Liver (tissue), 9 donors: Measurements from ENCODE around the gene FAM193A. TPM values are rescaled to one million over a fixed set of nuclear protein-coding genes. Genes with fewer than 3 reads are reported as not detected.

Experiments used
- DNase-seq: peaks from one replicate; pipeline ENCODE4 v3.0.0-alpha.2; 2017; ENCODE audit warnings: low spot score
- H3K27ac ChIP-seq, 2 donors: one replicate each; pipeline ENCODE4 v1.7.0; 2013; ENCODE audit warnings: inconsistent platforms in 2 of 2, low read length in 2 of 2, control low read depth in 1 of 2, low read depth in 1 of 2, mild to moderate bottlenecking in 1 of 2
- H3K27me3 ChIP-seq, 4 donors: one replicate each; pipeline versions ENCODE4 v1.6.1 to v1.7.0; 2013; ENCODE audit warnings: low read length in 3 of 4, inconsistent platforms in 1 of 4, mild to moderate bottlenecking in 1 of 4, moderate library complexity in 1 of 4; ENCODE audit not compliant: control insufficient read depth in 4 of 4, insufficient read depth in 4 of 4
- H3K36me3 ChIP-seq, 4 donors: one replicate each; pipeline versions ENCODE4 v1.6.1 to v1.7.0; 2013; ENCODE audit warnings: low read length in 3 of 4, mild to moderate bottlenecking in 3 of 4, low read depth in 1 of 4, moderate library complexity in 1 of 4; ENCODE audit not compliant: control insufficient read depth in 4 of 4, insufficient read depth in 3 of 4
- H3K4me1 ChIP-seq, 4 donors: one replicate each; pipeline versions ENCODE4 v1.6.1 to v1.7.0; 2013; ENCODE audit warnings: low read length in 3 of 4, mild to moderate bottlenecking in 3 of 4, moderate library complexity in 1 of 4; ENCODE audit not compliant: control insufficient read depth in 4 of 4, insufficient read depth in 4 of 4
- H3K4me3 ChIP-seq, 3 donors: one replicate each; pipeline versions ENCODE4 v1.6.1 to v1.7.0; 2013; ENCODE audit warnings: low read length in 3 of 3, control low read depth in 1 of 3, low read depth in 1 of 3, mild to moderate bottlenecking in 1 of 3
- H3K9ac ChIP-seq, 2 donors: one replicate each; pipeline ENCODE4 v1.7.0; 2013; ENCODE audit warnings: low read length in 2 of 2, mild to moderate bottlenecking in 2 of 2, moderate library complexity in 2 of 2, control low read depth in 1 of 2, low read depth in 1 of 2
- H3K9me3 ChIP-seq, 4 donors: one replicate each; pipeline versions ENCODE4 v1.6.1 to v1.7.0; 2013; ENCODE audit warnings: low read length in 3 of 4; ENCODE audit not compliant: control insufficient read depth in 4 of 4
- CTCF ChIP-seq: fragments of 150-350 bp; IDR thresholded peaks from 2 replicates; pipeline ENCODE4 v1.5.1; 2017; ENCODE audit warnings: improper control_type of control experiment, low read depth, low read length; ENCODE audit not compliant: missing input control
- EGR1 ChIP-seq, 2 donors: IDR thresholded peaks; 2 replicates each; pipeline ENCODE4 v1.6.1; 2016 to 2018; ENCODE audit warnings: antibody characterized with exemption in 2 of 2, low read depth in 2 of 2
- FOXA1 ChIP-seq: IDR thresholded peaks from 2 replicates; pipeline ENCODE4 v1.6.1; 2016; ENCODE audit warnings: antibody characterized with exemption
- FOXA2 ChIP-seq: IDR thresholded peaks from 2 replicates; pipeline ENCODE4 v1.6.1; 2016; ENCODE audit warnings: antibody characterized with exemption
- GABPA ChIP-seq, 2 donors: IDR thresholded peaks in 1 of 2; conservative IDR thresholded peaks in 1 of 2; 2 replicates each; pipeline ENCODE4 v1.6.1; 2016; ENCODE audit warnings: antibody characterized with exemption in 2 of 2, mild to moderate bottlenecking in 1 of 2, moderate library complexity in 1 of 2
- JUND ChIP-seq, 2 donors: IDR thresholded peaks; 2 replicates each; pipeline ENCODE4 v1.6.1; 2016; ENCODE audit warnings: antibody characterized with exemption in 2 of 2
- MAX ChIP-seq: IDR thresholded peaks from 2 replicates; pipeline ENCODE4 v1.6.1; 2016; ENCODE audit warnings: antibody characterized with exemption
- RAD21 ChIP-seq, 2 donors: IDR thresholded peaks; 2 replicates each; pipeline ENCODE4 v1.6.1; 2016; ENCODE audit warnings: antibody characterized with exemption in 2 of 2, mild to moderate bottlenecking in 2 of 2
- REST ChIP-seq: IDR thresholded peaks from 2 replicates; pipeline ENCODE4 v1.6.1; 2016; ENCODE audit warnings: antibody characterized with exemption, mild to moderate bottlenecking
- RXRA ChIP-seq, 2 donors: IDR thresholded peaks; 2 replicates each; pipeline ENCODE4 v1.6.1; 2017 to 2018; ENCODE audit warnings: antibody characterized with exemption in 2 of 2, mild to moderate bottlenecking in 1 of 2
- SP1 ChIP-seq: IDR thresholded peaks from 2 replicates; pipeline ENCODE4 v1.6.1; 2018; ENCODE audit warnings: antibody characterized with exemption, mild to moderate bottlenecking
- ZBTB33 ChIP-seq: IDR thresholded peaks from 2 replicates; pipeline ENCODE4 v1.6.1; 2016; ENCODE audit warnings: antibody characterized with exemption
- WGBS: extraction: QIAGEN DNeasy Blood & Tissue Kit; methylation state at CpG from one replicate; pipeline ENCODE4 v1.1.7; 2013; 5-methylcytosine and 5-hydroxymethylcytosine counted together
- polyA plus RNA-seq, 2 donors: library from polyadenylated mRNA; stranded (reverse) in 1 of 2; unstranded in 1 of 2; fragments of 200-250 nt in 1 of 2; fragments of >200 nt in 1 of 2; fragmentation: Nextera tagmentation in 1 of 2; extraction: Ambion mirVana in 1 of 2; gene quantifications; one replicate each; pipeline versions ENCODE4 v1.2.1 to v1.2.3, GENCODE V29; 2013 to 2015
- total RNA-seq, 2 donors: library from RNA; depleted of rRNA; stranded (reverse); fragments of >200 nt; gene quantifications; one replicate each; pipeline ENCODE4 v1.2.3, GENCODE V29; 2014
- donor health status: healthy.
- donor health status: healthy.
- donor health status: healthy.
- donor health status: healthy.
- donor health status: healthy.

Gene FAM193A
- total and polyA plus RNA-seq, 4 donors = 3.9 to 10.2 (median 7.0) TPM

- 90% methylated on average over 5 of the region's 5 CpGs for WGBS
- DNase-seq = no peak
- Histone ChIP-seq H3K36me3 (no peaks in the 10 kb centered on the region), H3K9ac (no peak overlapping the region), H3K27me3 (no peaks in the 10 kb centered on the region), H3K4me3 (no peak overlapping the region), H3K27ac (no peak overlapping the region), H3K9me3 (no peaks in the 10 kb centered on the region), H3K4me1 (peaks cover 0 to 3% (median under 1%) of the 10 kb centered on the region in 4 donors)
- TF ChIP-seq MAX (no peak), GABPA (IDR thresholded peaks at IDR 0.05 in 1 of 2, conservative IDR thresholded peaks at IDR 0.05 in 1 of 2) (no peak), REST (no peak), EGR1 (IDR thresholded peaks at IDR 0.05; ENCODE audit: low read depth in 2 of 2) (no peak), ZBTB33 (no peak), RAD21 (IDR thresholded peaks at IDR 0.05) (no peak), FOXA1 (no peak), FOXA2 (no peak), CTCF (no peak)
Measured at GRCh38 chr4:2767046-2767704, 230.7 kb downstream of the FAM193A start.

- TF ChIP-seq RAD21 (IDR thresholded peaks at IDR 0.05) = no peak
- no peak for TF ChIP-seq FOXA1
- TF ChIP-seq RXRA (IDR thresholded peaks at IDR 0.05) = no peak
- TF ChIP-seq JUND (IDR thresholded peaks at IDR 0.05) = no peak
- no peak for TF ChIP-seq SP1
- no peaks in the 10 kb centered on the region for H3K27me3 ChIP-seq
- H3K27ac ChIP-seq = no peak overlapping the region
- no peak overlapping the region for H3K4me3 ChIP-seq
- no peaks in the 10 kb centered on the region for H3K36me3 ChIP-seq
- DNase-seq = no peak
- H3K9me3 ChIP-seq = no peaks in the 10 kb centered on the region
- H3K9ac ChIP-seq = no peak overlapping the region
- 86% methylated on average over 11 of the region's 11 CpGs for WGBS
- peaks cover 0 to 3% (median under 1%) of the 10 kb centered on the region in 4 donors for H3K4me1 ChIP-seq
Measured at GRCh38 chr4:2767705-2768074, 231.2 kb downstream of the FAM193A start.
